A549 treated with GW870086 at 1 μM for 4 hours (cell line): ENCODE results near the gene ATG101. TPM values are rescaled to one million over a fixed set of nuclear protein-coding genes. Genes with fewer than 3 reads are reported as not detected.

ENCODE experiments used
- total RNA-seq: library from RNA; stranded (reverse); fragments of 200-300 nt; extraction: Qiagen RNA extraction; gene quantifications from 5 replicates; pipeline ENCODE4 v1.2.3, GENCODE V29; 2022; ENCODE audit warnings: low read depth

The ATG101 gene
- total RNA-seq, result 82.9 to 97.4 TPM (median 95.0 TPM) in 5 replicates

GRCh38 chr12:52069327-52070184 lies at the start of gene ATG101:
Gene ATG101 (plus strand): TSS chr12:52069978. CDS start chr12:52073651, 3,673 bp downstream.

GRCh38 chr12:52050758-52051541 lies 18.8 kb upstream of the ATG101 start, which contains the start of gene NR4A1:
Gene NR4A1 (plus strand): TSS chr12:52051442. CDS start chr12:52054329, 2,887 bp downstream.

GRCh38 chr12:52079576-52080402 lies 10.0 kb downstream of the ATG101 start, which contains the start of gene SMIM41:
Gene SMIM41 (plus strand): TSS chr12:52079704. CDS start chr12:52079780, 76 bp downstream.

Other genes with a start within 250 kb of the ATG101 start
- gene FIGNL2, start 221.3 kb upstream of the ATG101 start, total RNA-seq, result 0.16 to 0.34 TPM (median 0.25 TPM) in 5 replicates
- gene ANKRD33, start 181.9 kb upstream of the ATG101 start, total RNA-seq, result not detected in 5 replicates
- 0.05 to 0.14 TPM in 2 of 5 replicates, not detected in the others for gene ACVRL1, start 162.5 kb upstream of the ATG101 start, total RNA-seq
- 14.1 to 18.7 TPM (median 17.9 TPM) in 5 replicates for gene ACVR1B, start 118.3 kb upstream of the ATG101 start, total RNA-seq
- 0.51 to 1.6 TPM (median 0.65 TPM) in 5 replicates for gene TAMALIN, start 63.0 kb upstream of the ATG101 start, total RNA-seq
- gene NR4A1, start 18.5 kb upstream of the ATG101 start, total RNA-seq, result 27.6 to 42.9 TPM (median 35.0 TPM) in 5 replicates
- not detected in 5 replicates for gene SMIM41, start 9.7 kb downstream of the ATG101 start, total RNA-seq
- gene KRT80, start 122.0 kb downstream of the ATG101 start, total RNA-seq, result 30.3 to 43.4 TPM (median 36.8 TPM) in 5 replicates
- gene KRT7, start 163.3 kb downstream of the ATG101 start, total RNA-seq, result 4,163 to 5,096 TPM (median 4,633 TPM) in 5 replicates
- 31.3 to 49.7 TPM (median 45.6 TPM) in 5 replicates for gene KRT86, start 204.7 kb downstream of the ATG101 start, total RNA-seq
- 3,338 to 4,063 TPM (median 3,935 TPM) in 5 replicates for gene KRT81, start 221.6 kb downstream of the ATG101 start, total RNA-seq